Smooth muscle cell (in vitro differentiated cells): ENCODE measurements around the gene AP1M1. TPM values are rescaled to one million over a fixed set of nuclear protein-coding genes. Genes with fewer than 3 reads are reported as not detected.
A peak's percentile ranks its signal among the peaks of the same experiment; 100 is the strongest.

Experiments
- DNase-seq: peaks from one replicate; lab custom pipeline; 2025; ENCODE audit not compliant: unreplicated experiment; lab: John Stamatoyannopoulos, UW
- H2AFZ ChIP-seq: fragments of 200-600 bp; sonication (generic); 2 replicates; pipeline ENCODE4 v1.6.0; 2016; ENCODE audit warnings: antibody characterized with exemption, low read depth, mild to moderate bottlenecking
- H3F3A ChIP-seq: fragments of 200-600 bp; sonication (generic); 2 replicates; pipeline ENCODE4 v1.6.0; 2017; ENCODE audit warnings: antibody characterized with exemption, low read depth
- H3K27ac ChIP-seq: fragments of 200-600 bp; sonication (generic); 2 replicates; pipeline ENCODE4 v1.5.1; 2016; ENCODE audit warnings: low read depth, mild to moderate bottlenecking
- H3K27me3 ChIP-seq: fragments of 200-600 bp; sonication (generic); 2 replicates; pipeline ENCODE4 v1.6.1; 2016; ENCODE audit warnings: low read depth, mild to moderate bottlenecking
- H3K36me3 ChIP-seq: fragments of 200-600 bp; sonication (generic); 2 replicates; pipeline ENCODE4 v1.5.1; 2016; ENCODE audit warnings: low read depth
- H3K4me1 ChIP-seq: fragments of 200-600 bp; sonication (generic); 2 replicates; pipeline ENCODE4 v1.5.1; 2016; ENCODE audit warnings: low read depth
- H3K4me2 ChIP-seq: fragments of 200-600 bp; sonication (generic); 2 replicates; pipeline ENCODE4 v1.6.0; 2016; ENCODE audit warnings: mild to moderate bottlenecking
- H3K4me3 ChIP-seq: fragments of 200-600 bp; sonication (generic); 2 replicates; pipeline ENCODE4 v1.5.1; 2016; ENCODE audit warnings: mild to moderate bottlenecking
- H3K79me2 ChIP-seq: fragments of 200-600 bp; sonication (generic); 2 replicates; pipeline ENCODE4 v1.6.0; 2016; ENCODE audit warnings: low read depth, mild to moderate bottlenecking
- H3K9ac ChIP-seq: fragments of 200-600 bp; sonication (generic); 2 replicates; pipeline ENCODE4 v1.6.0; 2016; ENCODE audit warnings: low read depth
- H3K9me3 ChIP-seq: fragments of 200-600 bp; sonication (generic); replicated peaks from 2 replicates; pipeline ENCODE4 v1.5.1; 2016; ENCODE audit warnings: low read depth
- H4K20me1 ChIP-seq: fragments of 200-600 bp; sonication (generic); 2 replicates; pipeline ENCODE4 v1.6.0; 2016; ENCODE audit warnings: low read depth
- WGBS: methylation state at CpG from one replicate; pipeline ENCODE4 v1.1.7; 2016; ENCODE audit warnings: low lambda C conversion rate; 5-methylcytosine and 5-hydroxymethylcytosine counted together
- polyA plus RNA-seq: library from polyadenylated mRNA; unstranded; fragments of >200 nt; fragmentation: Nextera tagmentation; extraction: Ambion mirVana; gene quantifications from 2 replicates; pipeline ENCODE4 v1.2.1, GENCODE V29; 2016
- total RNA-seq: library from RNA; depleted of rRNA; stranded (reverse); fragments of >200 nt; gene quantifications from 2 replicates; pipeline ENCODE4 v1.2.3, GENCODE V29; 2014
- TF ChIP-seq, protein P1 (sequence below): fragments of 200-600 bp; sonication (generic); IDR thresholded peaks from 2 replicates; pipeline ENCODE4 v1.5.1; 2017; ENCODE audit warnings: borderline replicate concordance, mild to moderate bottlenecking, antibody characterized with exemption; ENCODE audit not compliant: insufficient read depth, poor library complexity, severe bottlenecking

The AP1M1 gene
- total and polyA plus RNA-seq, 2 experiments from 2014 or later = 70.6 to 119 TPM

GRCh38 chr19:16184665-16185122 lies 13.0 kb upstream of the AP1M1 start:
- Histone ChIP-seq H3K79me2 (peaks cover 26% of the 10 kb centered on the region), H3K9ac (no peak overlapping the region), H4K20me1 (peaks cover 8% of the 10 kb centered on the region), H2AFZ (peak overlapping the region; percentile 77), H3K4me3 (peak overlapping the region; percentile 92), H3K27me3 (no peaks in the 10 kb centered on the region), H3F3A (peaks cover 6% of the 10 kb centered on the region), H3K4me2 (peak overlapping the region; percentile 92), H3K36me3 (no peaks in the 10 kb centered on the region), H3K27ac (no peak overlapping the region), H3K9me3 (no peaks in the 10 kb centered on the region), H3K4me1 (peaks cover 8% of the 10 kb centered on the region)
- 64% methylated on average over 18 of the region's 18 CpGs for WGBS
- TF ChIP-seq, protein P1, sequence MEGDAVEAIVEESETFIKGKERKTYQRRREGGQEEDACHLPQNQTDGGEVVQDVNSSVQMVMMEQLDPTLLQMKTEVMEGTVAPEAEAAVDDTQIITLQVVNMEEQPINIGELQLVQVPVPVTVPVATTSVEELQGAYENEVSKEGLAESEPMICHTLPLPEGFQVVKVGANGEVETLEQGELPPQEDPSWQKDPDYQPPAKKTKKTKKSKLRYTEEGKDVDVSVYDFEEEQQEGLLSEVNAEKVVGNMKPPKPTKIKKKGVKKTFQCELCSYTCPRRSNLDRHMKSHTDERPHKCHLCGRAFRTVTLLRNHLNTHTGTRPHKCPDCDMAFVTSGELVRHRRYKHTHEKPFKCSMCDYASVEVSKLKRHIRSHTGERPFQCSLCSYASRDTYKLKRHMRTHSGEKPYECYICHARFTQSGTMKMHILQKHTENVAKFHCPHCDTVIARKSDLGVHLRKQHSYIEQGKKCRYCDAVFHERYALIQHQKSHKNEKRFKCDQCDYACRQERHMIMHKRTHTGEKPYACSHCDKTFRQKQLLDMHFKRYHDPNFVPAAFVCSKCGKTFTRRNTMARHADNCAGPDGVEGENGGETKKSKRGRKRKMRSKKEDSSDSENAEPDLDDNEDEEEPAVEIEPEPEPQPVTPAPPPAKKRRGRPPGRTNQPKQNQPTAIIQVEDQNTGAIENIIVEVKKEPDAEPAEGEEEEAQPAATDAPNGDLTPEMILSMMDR = no peak
- no peak for DNase-seq

DNA sequence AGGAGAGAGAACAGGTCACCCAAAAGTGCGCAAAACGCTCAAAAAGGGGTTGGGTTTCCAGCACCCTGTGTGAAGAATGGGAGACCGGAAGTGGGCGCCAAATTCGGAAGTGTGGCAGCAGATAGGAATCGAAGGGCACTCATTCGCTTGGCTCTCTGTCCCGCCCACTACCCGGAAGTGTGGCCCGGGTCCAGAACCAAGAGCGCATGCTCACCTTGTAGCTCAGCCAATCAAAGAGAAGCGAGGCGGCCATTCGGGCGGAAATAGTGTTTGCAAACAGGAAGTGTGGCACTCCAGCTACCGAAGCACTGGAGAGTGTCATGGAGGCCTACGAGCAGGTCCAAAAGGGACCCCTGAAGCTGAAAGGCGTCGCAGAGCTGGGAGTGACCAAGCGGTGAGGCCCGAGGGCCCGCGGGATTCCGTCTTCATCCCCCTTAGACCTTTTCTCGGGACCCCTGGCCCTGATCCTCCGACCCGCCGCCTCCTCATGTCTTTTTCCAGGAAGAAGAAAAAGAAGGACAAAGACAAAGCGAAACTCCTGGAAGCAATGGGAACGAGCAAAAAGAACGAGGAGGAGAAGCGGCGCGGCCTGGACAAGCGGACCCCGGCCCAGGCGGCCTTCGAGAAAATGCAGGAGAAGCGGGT lies 12.5 kb upstream of the AP1M1 start, which contains the start of gene FAM32A:
TSS of gene FAM32A (plus strand) at position 288 of the 645 bp plus-strand sequence. CDS start at position 321, 33 bp downstream.
- peaks cover 8% of the 10 kb centered on the region for H3K4me1 ChIP-seq
- peaks cover 26% of the 10 kb centered on the region for H3K79me2 ChIP-seq
- TF ChIP-seq, protein P1 = no peak
- peaks cover 6% of the 10 kb centered on the region for H3F3A ChIP-seq
- H3K27ac ChIP-seq = peak within 1 kb of the TSS; percentile 65
- peak within 1 kb of the TSS; percentile 91 for H3K9ac ChIP-seq
- H2AFZ ChIP-seq = peak within 1 kb of the TSS; percentile 77
- H4K20me1 ChIP-seq = peaks cover 8% of the 10 kb centered on the region
- H3K4me2 ChIP-seq = peak within 1 kb of the TSS; percentile 92
- H3K4me3 ChIP-seq = peak within 1 kb of the TSS; percentile 92
- no peaks in the 10 kb centered on the region for H3K36me3 ChIP-seq
- no peaks in the 10 kb centered on the region for H3K27me3 ChIP-seq
- DNase-seq = peak; percentile 89
- WGBS = 3% methylated on average over 37 of the region's 39 CpGs
- H3K9me3 ChIP-seq = no peaks in the 10 kb centered on the region

- Histone ChIP-seq H3K4me3 (peak overlapping the region; percentile 92), H3K4me2 (peak overlapping the region; percentile 92), H3K4me1 (peaks cover 8% of the 10 kb centered on the region), H3K27me3 (no peaks in the 10 kb centered on the region), H3K27ac (peak overlapping the region; percentile 65), H3F3A (peaks cover 6% of the 10 kb centered on the region), H4K20me1 (peaks cover 8% of the 10 kb centered on the region), H3K79me2 (peaks cover 26% of the 10 kb centered on the region), H3K9me3 (no peaks in the 10 kb centered on the region), H3K9ac (peak overlapping the region; percentile 91), H3K36me3 (no peaks in the 10 kb centered on the region), H2AFZ (peak overlapping the region; percentile 63)
- 4% methylated on average over 16 of the region's 20 CpGs for WGBS
- peak; percentile 22 for DNase-seq
- TF ChIP-seq, protein P1 = peak; percentile 32
Measured at GRCh38 chr19:16185768-16186123, 12.0 kb upstream of the AP1M1 start.

GRCh38 chr19:16188521-16188920 lies 9.2 kb upstream of the AP1M1 start:
- no peaks in the 10 kb centered on the region for H3K9me3 ChIP-seq
- H2AFZ ChIP-seq = no peak overlapping the region
- no peak overlapping the region for H3K4me2 ChIP-seq
- H3K36me3 ChIP-seq = no peaks in the 10 kb centered on the region
- H4K20me1 ChIP-seq = peaks cover 8% of the 10 kb centered on the region
- no peak for DNase-seq
- H3K9ac ChIP-seq = no peak overlapping the region
- 91% methylated on average over 3 of the region's 3 CpGs for WGBS
- no peak overlapping the region for H3K27ac ChIP-seq
- H3K4me1 ChIP-seq = peaks cover 8% of the 10 kb centered on the region
- TF ChIP-seq, protein P1 = no peak
- peaks cover 26% of the 10 kb centered on the region for H3K79me2 ChIP-seq
- no peaks in the 10 kb centered on the region for H3F3A ChIP-seq
- H3K27me3 ChIP-seq = no peaks in the 10 kb centered on the region
- no peak overlapping the region for H3K4me3 ChIP-seq
